Measurements from ENCODE around the gene LLGL1. TPM values are rescaled to one million over a fixed set of nuclear protein-coding genes. Genes with fewer than 3 reads are reported as not detected.

Gene LLGL1
- 23.0 and 31.2 TPM in 2 replicates for total RNA-seq
- polyA plus RNA-seq (2012): 31.5 TPM

- DNase-seq (ENCODE audit: low read depth): peak; percentile 95
These were observed at the start of gene LLGL1 for GRCh38 chr17:18225121-18225641. Gene LLGL1, plus strand, starts transcription at chr17:18225635. Its CDS starts 48 bp downstream, at chr17:18225683.

- DNase-seq (ENCODE audit: low read depth): no peak
These were observed 49.3 kb upstream of the LLGL1 start for GRCh38 chr17:18176176-18176575.

GRCh38 chr17:18177133-18177532 lies 48.3 kb upstream of the LLGL1 start:
- no peak for DNase-seq (ENCODE audit: low read depth)

DNA sequence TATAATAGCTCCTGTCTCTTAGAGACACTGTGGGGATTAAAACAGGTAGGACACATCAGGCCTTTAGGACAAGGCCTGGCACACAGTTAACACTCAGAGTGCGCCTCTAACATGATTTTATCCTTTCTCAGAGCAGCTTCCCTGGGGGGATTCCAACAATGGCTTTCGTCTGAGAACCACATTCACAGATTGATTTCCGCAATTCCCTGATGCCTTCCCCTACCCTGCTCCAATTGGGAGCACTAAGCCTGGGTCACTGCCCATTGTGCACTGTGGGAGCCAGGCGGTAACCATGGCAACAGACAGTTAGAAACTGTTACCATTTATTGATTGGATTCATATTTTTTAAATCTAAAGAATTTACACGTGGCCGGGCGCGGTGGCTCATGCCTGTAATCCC lies 47.7 kb upstream of the LLGL1 start:
- DNase-seq (ENCODE audit: low read depth): no peak

DNA sequence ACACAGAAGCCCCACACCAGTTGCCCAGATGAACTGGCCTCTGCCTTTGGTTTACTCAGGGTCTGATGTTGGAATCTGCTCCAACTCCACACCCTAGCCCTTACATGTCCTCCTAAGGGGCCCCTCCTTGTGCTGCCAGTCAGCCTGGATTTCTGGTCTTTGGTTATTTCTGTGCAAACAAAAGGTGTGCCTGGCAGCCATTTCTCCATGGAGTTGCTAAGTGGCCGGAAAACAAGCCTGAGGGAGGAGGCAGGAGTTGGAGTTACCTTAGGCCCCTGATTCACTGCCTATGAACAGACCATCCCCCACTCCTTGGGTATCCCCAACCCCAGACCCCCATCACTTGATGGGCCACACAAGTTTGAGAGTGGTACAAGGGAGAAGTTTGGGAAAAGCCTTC lies 46.2 kb upstream of the LLGL1 start:
- DNase-seq (ENCODE audit: low read depth): no peak

DNA sequence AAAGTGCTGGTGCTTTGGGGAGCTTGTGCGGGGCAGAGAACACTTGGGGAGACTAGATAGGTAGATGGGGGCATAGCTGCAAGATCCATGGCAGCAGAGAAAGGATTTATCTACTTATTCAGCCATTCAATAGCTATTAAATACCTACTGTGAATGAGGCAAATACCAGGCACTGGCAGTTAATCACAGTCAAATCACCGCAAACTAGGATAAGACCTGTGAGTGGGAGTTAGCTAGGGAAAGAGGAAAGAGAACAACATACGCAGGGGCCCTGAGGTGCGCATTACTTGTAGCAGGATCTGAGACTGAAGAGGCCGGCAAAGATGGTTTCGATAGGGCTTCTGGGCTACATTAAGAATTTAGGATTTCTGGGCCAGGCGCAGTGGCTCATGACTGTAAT lies 45.6 kb upstream of the LLGL1 start:
- DNase-seq (ENCODE audit: low read depth): no peak

- DNase-seq (ENCODE audit: low read depth): no peak
These were observed 44.1 kb upstream of the LLGL1 start for GRCh38 chr17:18181358-18181757.

GRCh38 chr17:18182110-18182977 lies 43.1 kb upstream of the LLGL1 start:
- DNase-seq (ENCODE audit: low read depth): no peak

- peak; percentile 89 for DNase-seq (ENCODE audit: low read depth)
These were observed 42.5 kb upstream of the LLGL1 start for GRCh38 chr17:18182978-18183333.

DNA sequence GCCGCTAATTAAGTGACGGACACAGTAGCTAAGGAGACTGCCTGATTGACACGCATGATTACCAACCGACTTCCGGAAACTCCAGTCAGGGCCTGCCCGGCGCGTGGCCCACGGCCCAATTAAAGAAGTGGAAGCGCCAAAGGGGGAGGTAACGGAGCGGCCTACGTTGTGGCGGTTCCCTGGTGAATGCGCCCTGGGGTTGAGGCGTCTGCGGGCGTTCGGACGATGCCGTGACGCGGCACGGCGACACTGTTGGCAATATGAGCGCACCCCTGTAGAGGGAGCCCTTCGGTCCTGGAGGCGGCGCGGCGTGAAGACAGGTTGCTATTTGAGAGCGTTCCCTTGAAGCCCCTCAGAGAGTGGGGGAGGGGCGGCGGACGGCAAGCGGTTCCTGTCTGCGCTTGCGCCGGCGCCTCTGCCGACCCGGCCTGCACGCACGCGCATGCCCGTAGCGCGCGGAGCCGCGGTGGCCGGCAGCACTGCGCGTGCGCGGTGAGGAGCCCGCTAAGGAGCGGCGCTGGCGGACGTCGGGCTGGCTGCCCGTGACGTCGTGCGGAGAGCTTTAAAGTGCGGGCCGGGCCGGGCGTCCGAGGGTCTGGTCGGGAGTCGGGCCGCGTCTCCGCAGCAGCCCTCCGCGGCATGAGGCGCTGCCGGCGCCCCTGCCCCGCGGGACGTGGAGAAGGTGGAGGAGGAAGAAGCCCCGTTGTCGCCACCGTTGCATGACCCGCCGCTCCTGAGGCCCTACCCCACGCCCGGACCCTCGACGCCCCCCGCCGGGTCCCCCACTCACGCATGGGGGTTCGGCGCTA lies 41.9 kb upstream of the LLGL1 start, which contains the start of gene ALKBH5:
ALKBH5 (plus strand) TSS at position 495 of the 809 bp plus-strand sequence. CDS start 416 bp downstream, outside the sequence.
- peak; percentile 99 for DNase-seq (ENCODE audit: low read depth)

- peak; percentile 43 for DNase-seq (ENCODE audit: low read depth)
These were observed 41.0 kb upstream of the LLGL1 start for GRCh38 chr17:18184143-18185031.

- DNase-seq (ENCODE audit: low read depth): peak; percentile 73
These were observed 40.0 kb upstream of the LLGL1 start for GRCh38 chr17:18185391-18185790.

GRCh38 chr17:18185832-18186626 lies 39.4 kb upstream of the LLGL1 start:
- DNase-seq (ENCODE audit: low read depth): peak; percentile 83

GRCh38 chr17:18186627-18186982 lies 38.8 kb upstream of the LLGL1 start:
- peak; percentile 34 for DNase-seq (ENCODE audit: low read depth)

DNA sequence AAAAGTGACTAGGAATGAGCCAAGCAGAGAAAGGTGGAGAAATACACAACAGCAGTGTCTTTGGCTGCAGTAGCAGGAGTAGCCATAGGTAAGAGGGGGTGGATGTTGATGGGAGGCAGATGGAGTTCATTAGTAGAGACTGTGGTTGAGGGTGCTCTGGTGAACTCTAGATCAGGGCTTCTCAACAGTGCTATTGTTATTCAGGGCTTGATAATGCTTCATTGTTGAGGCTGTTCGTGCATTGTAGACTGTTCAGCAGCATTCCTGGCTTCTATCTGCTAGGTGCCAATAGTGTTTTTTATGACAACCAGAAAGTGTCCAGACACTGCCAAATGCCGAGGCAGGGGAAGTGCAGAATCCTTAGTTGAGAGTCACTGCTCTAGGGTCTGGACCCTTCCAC lies 38.2 kb upstream of the LLGL1 start:
- no peak for DNase-seq (ENCODE audit: low read depth)

DNA sequence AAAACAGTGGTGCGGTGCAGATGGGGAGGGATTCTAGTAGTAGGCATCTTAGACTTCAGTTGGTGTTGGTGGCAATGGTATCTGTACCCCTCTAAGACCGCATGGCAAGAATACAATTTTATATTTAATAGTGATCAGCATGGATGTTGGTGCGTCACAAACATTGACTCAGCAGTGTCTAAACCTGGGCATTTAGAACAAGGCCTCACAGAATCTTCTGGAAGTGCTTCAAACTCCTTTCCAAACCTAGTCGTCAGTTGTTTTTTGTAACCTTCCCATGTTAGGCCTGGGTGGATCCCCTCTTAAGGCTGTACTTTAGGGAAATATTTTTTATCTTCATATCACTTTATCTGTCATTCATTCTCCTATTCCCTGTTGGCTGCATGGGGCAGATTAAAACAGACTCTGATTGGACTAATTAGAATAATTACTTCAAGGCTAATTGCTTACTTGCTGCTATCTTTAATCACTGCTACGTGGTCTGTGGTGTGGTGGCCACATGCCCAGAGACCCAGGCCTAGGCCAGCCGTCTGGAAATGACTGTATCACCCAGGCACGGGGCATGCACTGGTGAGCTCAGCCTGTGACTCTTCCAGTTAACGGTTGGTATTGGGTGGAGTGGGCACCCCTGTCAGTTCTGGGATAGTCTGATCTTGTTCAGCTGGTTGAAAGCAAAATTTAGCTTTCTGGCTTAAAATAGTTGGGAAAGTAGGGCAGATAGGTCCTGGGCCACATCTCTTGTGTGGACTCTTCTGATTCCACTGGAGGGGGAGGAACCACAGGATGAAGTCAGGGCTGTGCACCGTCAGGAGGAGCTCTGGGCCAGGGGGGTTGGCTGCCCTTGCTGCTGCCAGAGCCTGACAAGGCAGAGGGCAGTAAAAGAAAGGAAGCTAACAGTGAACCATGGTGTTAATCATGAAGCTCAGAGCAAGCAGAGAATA lies 37.3 kb upstream of the LLGL1 start:
- peak; percentile 89 for DNase-seq (ENCODE audit: low read depth)

DNA sequence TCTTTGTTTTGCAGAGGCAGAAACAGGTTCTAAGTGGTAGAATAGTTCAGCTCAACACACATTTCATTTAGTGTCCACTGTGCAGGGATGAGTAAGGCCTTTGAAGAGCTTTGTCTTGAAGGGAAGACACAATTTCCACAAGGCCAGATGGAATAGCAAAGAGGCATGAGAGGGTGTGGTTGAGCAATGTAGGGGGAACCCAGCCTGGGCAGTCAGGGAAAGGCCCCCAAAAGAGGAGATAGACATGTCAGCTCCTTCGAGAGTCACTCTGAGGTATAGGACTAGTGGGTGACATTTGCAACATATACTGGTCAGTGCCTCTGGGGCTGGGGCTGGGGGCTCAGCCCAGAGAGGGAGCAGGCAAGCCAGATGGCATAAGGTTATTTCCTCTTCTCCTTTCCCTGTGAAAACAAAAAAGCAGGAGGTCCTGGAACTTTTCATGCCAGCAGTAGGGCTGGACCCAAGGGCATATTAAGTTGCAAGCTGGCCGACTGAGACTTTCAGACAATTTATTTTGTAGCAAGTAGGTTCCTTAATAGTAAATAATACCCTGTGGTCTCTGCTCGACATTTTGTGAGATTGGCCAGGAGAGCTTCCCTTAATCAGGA lies 34.7 kb upstream of the LLGL1 start:
- peak; percentile 10 for DNase-seq (ENCODE audit: low read depth)

- peak; percentile 47 for DNase-seq (ENCODE audit: low read depth)
These were observed 34.2 kb upstream of the LLGL1 start for GRCh38 chr17:18191236-18191667.

Measured in myocyte (in vitro differentiated cells).